HG02840 (cell line): ENCODE results near the gene RSRC2.

Source experiments
- ATAC-seq: cut with Tn5 transposase; IDR thresholded peaks from one replicate; pipeline ENCODE4 v1.9.1; 2021; ENCODE audit warnings: mild to moderate bottlenecking, moderate library complexity, moderate number of reproducible peaks; ENCODE audit not compliant: unreplicated experiment, low FRiP score

Gene RSRC2

GRCh38 chr12:122454739-122455138, 72.0 kb downstream of the RSRC2 start:
- ATAC-seq = no peak

GRCh38 chr12:122454250-122454721, 72.5 kb downstream of the RSRC2 start:
- no peak for ATAC-seq
